GM10847 (cell line): ENCODE data around the gene DYRK1A.

Experiments used
- POLR2A ChIP-seq: IDR thresholded peaks from 2 replicates; pipeline ENCODE4 v1.6.1; 2011; ENCODE audit not compliant: insufficient read length; ENCODE audit errors: extremely low read depth

The DYRK1A gene

GRCh38 chr21:37366482-37367316 is at the start of gene DYRK1A:
Gene DYRK1A (plus strand): TSS chr21:37366773. CDS start chr21:37420375, 53,602 bp downstream.
- peak; percentile 52 for TF ChIP-seq POLR2A

- no peak for TF ChIP-seq POLR2A
These were observed 47.0 kb upstream of the DYRK1A start for GRCh38 chr21:37319551-37319950.

GRCh38 chr21:37322084-37322483 is 44.5 kb upstream of the DYRK1A start:
- TF ChIP-seq POLR2A, result no peak

- TF ChIP-seq POLR2A, result no peak
These were observed 42.0 kb upstream of the DYRK1A start for GRCh38 chr21:37324558-37324957.

GRCh38 chr21:37331411-37331810 is 35.2 kb upstream of the DYRK1A start:
- no peak for TF ChIP-seq POLR2A

- TF ChIP-seq POLR2A, result no peak
These were observed 31.5 kb upstream of the DYRK1A start for GRCh38 chr21:37335053-37335452.

- TF ChIP-seq POLR2A, result no peak
These were observed 29.4 kb upstream of the DYRK1A start for GRCh38 chr21:37337179-37337578.

- TF ChIP-seq POLR2A, result no peak
These were observed 28.7 kb upstream of the DYRK1A start for GRCh38 chr21:37337831-37338230.

- no peak for TF ChIP-seq POLR2A
These were observed 27.7 kb upstream of the DYRK1A start for GRCh38 chr21:37338671-37339551.

- TF ChIP-seq POLR2A, result no peak
These were observed 27.0 kb upstream of the DYRK1A start for GRCh38 chr21:37339552-37339939.

GRCh38 chr21:37341254-37341960 is 25.2 kb upstream of the DYRK1A start:
- no peak for TF ChIP-seq POLR2A

- no peak for TF ChIP-seq POLR2A
These were observed 24.4 kb upstream of the DYRK1A start for GRCh38 chr21:37342046-37342632.

- TF ChIP-seq POLR2A, result no peak
These were observed 19.6 kb upstream of the DYRK1A start for GRCh38 chr21:37346841-37347430.

- TF ChIP-seq POLR2A, result no peak
These were observed 17.9 kb upstream of the DYRK1A start for GRCh38 chr21:37348664-37349063.

GRCh38 chr21:37350472-37350871 is 16.1 kb upstream of the DYRK1A start:
- TF ChIP-seq POLR2A, result no peak

- TF ChIP-seq POLR2A, result no peak
These were observed 9.9 kb upstream of the DYRK1A start for GRCh38 chr21:37356706-37357105.
